Muscle of leg (tissue), 16 donors: ENCODE data around the gene SOX30. TPM values are rescaled to one million over a fixed set of nuclear protein-coding genes. Genes with fewer than 3 reads are reported as not detected.
"Not testable (repeated sequence)": the region's sequence is repeated elsewhere in the genome, so short reads cannot be mapped to it uniquely, and the experiment has no call there.

ENCODE experiments used
- DNase-seq: peaks from one replicate; pipeline ENCODE4 v3.0.0; 2013
- H3K27ac ChIP-seq: one replicate; pipeline ENCODE4 v1.5.1; 2013; ENCODE audit warnings: mild to moderate bottlenecking, low read length, control low read depth
- H3K27me3 ChIP-seq: one replicate; pipeline ENCODE4 v1.6.1; 2013; ENCODE audit warnings: low read length; ENCODE audit not compliant: control insufficient read depth, insufficient read depth
- H3K36me3 ChIP-seq: one replicate; pipeline ENCODE4 v1.6.1; 2013; ENCODE audit warnings: low read length; ENCODE audit not compliant: control insufficient read depth, insufficient read depth
- H3K4me1 ChIP-seq: one replicate; pipeline ENCODE4 v1.6.1; 2013; ENCODE audit warnings: low read length; ENCODE audit not compliant: control insufficient read depth, insufficient read depth
- H3K4me3 ChIP-seq: one replicate; pipeline ENCODE4 v1.5.1; 2013; ENCODE audit warnings: low read length, control low read depth
- H3K9me3 ChIP-seq: replicated peaks from 2 replicates; pipeline ENCODE4 v1.6.1; 2013; ENCODE audit warnings: low read depth, low read length; ENCODE audit not compliant: control insufficient read depth
- WGBS: methylation state at CpG from one replicate; pipeline ENCODE4 v1.1.5; 2013; ENCODE audit warnings: missing lambda C conversion rate; ENCODE audit not compliant: insufficient coverage; 5-methylcytosine and 5-hydroxymethylcytosine counted together
- long read RNA-seq, 11 donors: transcript quantifications; one replicate each; lab custom pipeline, GENCODE V29; 2026
- polyA plus RNA-seq, 8 donors: library from polyadenylated mRNA; unstranded; fragments of 120-200 nt; gene quantifications; one replicate each; pipeline versions ENCODE4 v1.2.1 to v1.2.3, GENCODE V29; 2013; ENCODE audit warnings: inconsistent platforms in 1 of 8, low replicate concordance in 1 of 8; ENCODE audit not compliant: insufficient read length in 8 of 8, insufficient read depth in 1 of 8
- total RNA-seq: library from RNA; stranded (reverse); fragments of 120-200 nt; gene quantifications from one replicate; pipeline ENCODE4 v1.2.4, GENCODE V29; 2013

Gene SOX30
- total RNA-seq (0.09 TPM), polyA plus RNA-seq (under 1 TPM; 0.27 to 0.64 (median 0.35) TPM)
- long read RNA-seq, donor 1: 0 reads
- long read RNA-seq, donor 2: 0 reads
- long read RNA-seq, donor 3: 0 reads
- long read RNA-seq, donor 4: 0 reads
- long read RNA-seq, donor 5: 0 reads
- long read RNA-seq, donor 6: 0 reads
- long read RNA-seq, donor 7: 0 reads
- long read RNA-seq, donor 8: 0 reads
- long read RNA-seq, donor 9: 0 reads
- long read RNA-seq, donor 10, partial matches to known transcripts: 0 of 1 reads
- long read RNA-seq, donor 10, other reads (novel, unspliced or antisense): 0 of 1 reads
- long read RNA-seq, donor 11: 0 reads

- no peaks in the 10 kb centered on the region for H3K27me3 ChIP-seq
- no peak within 1 kb of the TSS for H3K27ac ChIP-seq
- H3K4me3 ChIP-seq: peak within 1 kb of the TSS; percentile 54
- no peaks in the 10 kb centered on the region for H3K36me3 ChIP-seq
- WGBS: 93% methylated on average over 9 of the region's 15 CpGs
- no peak for DNase-seq
- no peaks in the 10 kb centered on the region for H3K9me3 ChIP-seq
- H3K4me1 ChIP-seq: peaks cover 5% of the 10 kb centered on the region
Observed at GRCh38 chr5:157652377-157652692, at the start of gene SOX30. TSS of gene SOX30 (minus strand) at chr5:157652438. CDS start at chr5:157652078, 360 bp downstream.

- WGBS: no CpG with 5 or more reads among the region's 4 CpGs
- not testable (repeated sequence) for H3K36me3 ChIP-seq, H3K4me1 ChIP-seq, H3K9me3 ChIP-seq, H3K4me3 ChIP-seq, H3K27me3 ChIP-seq, DNase-seq, H3K27ac ChIP-seq
Observed at GRCh38 chr5:157698674-157699073, 46.4 kb upstream of the SOX30 start.

GRCh38 chr5:157696154-157696553 lies 43.9 kb upstream of the SOX30 start:
- not testable (repeated sequence) for H3K27ac ChIP-seq, H3K4me3 ChIP-seq, H3K27me3 ChIP-seq, H3K4me1 ChIP-seq, H3K36me3 ChIP-seq, H3K9me3 ChIP-seq, DNase-seq
- 88% methylated on average over 1 of the region's 3 CpGs for WGBS

DNA sequence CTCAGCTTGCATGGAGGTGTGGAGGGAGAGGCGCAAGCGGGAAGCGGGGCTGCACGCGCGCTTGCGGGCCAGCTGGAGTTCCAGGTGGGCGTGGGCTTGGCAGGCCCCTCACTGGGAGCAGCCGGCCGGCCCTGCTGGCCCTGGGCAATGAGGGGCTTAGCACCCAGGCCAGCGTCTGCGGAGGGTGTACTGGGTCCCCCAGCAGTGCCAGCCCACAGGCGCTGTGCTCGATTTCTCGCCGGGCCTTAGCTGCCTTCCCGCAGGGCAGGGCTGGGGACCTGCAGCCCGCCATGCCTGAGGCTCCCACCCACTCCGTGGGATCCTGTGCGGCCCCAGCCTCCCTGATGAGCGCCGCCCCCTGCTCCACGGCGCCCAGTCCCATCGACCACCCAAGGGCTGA lies 41.6 kb upstream of the SOX30 start:
- not testable (repeated sequence) for H3K9me3 ChIP-seq, H3K4me1 ChIP-seq, H3K4me3 ChIP-seq, H3K27ac ChIP-seq, H3K27me3 ChIP-seq, H3K36me3 ChIP-seq, DNase-seq
- 93% methylated on average over 24 of the region's 25 CpGs for WGBS

DNA sequence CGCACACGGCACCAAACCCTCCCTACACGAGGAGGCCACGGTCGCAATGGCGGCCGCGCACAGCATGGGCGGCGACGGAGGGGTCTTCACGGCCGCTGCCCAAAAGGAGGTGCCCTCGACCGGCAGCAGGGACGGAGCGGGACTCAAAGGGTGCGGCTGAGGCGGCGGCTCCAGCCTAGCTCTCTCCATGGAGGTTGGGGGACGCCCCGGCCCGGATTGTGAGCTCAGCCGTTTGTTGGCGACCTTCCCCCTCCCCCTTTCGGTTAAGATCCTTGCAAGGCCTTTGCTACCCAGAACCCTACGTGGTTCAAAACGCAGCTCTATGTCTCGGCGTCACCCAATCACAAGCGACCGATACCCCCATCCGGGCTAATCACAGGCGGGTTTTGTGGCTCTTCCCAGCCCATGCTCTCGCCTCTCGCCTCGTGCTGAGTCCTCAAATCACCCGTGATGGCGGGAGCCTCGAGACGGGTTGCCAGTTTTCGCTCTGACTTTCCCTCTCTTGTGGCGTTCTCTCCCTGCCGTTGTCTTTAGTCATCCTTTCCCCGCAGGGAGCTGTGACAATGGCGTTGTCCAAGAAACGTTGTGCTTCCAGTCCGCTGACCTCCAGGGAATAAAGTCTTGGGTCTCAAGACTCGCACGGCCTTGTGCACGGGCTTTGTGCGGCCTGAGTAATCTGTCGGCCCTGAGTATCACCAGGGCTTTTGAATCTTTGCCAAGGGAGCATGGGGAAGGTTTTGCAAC lies 38.6 kb upstream of the SOX30 start:
- no peak for DNase-seq
- Histone ChIP-seq H3K36me3 (no peaks in the 10 kb centered on the region), H3K27me3 (peaks cover 2% of the 10 kb centered on the region), H3K4me1 (peaks cover 2% of the 10 kb centered on the region), H3K4me3 (no peak overlapping the region), H3K27ac (no peak overlapping the region), H3K9me3 (no peaks in the 10 kb centered on the region)
- 69% methylated on average over 44 of the region's 53 CpGs for WGBS

- WGBS: 64% methylated on average over 51 of the region's 52 CpGs
- Histone ChIP-seq H3K27ac (no peak overlapping the region), H3K36me3 (no peaks in the 10 kb centered on the region), H3K9me3 (no peaks in the 10 kb centered on the region), H3K4me1 (peaks cover 2% of the 10 kb centered on the region), H3K4me3 (no peak overlapping the region), H3K27me3 (peaks cover 2% of the 10 kb centered on the region)
- DNase-seq: no peak
Observed at GRCh38 chr5:157689942-157690689, 37.9 kb upstream of the SOX30 start.

- no peaks in the 10 kb centered on the region for H3K36me3 ChIP-seq
- no peak overlapping the region for H3K4me3 ChIP-seq
- H3K27ac ChIP-seq: no peak overlapping the region
- H3K27me3 ChIP-seq: peaks cover 2% of the 10 kb centered on the region
- peaks cover 2% of the 10 kb centered on the region for H3K4me1 ChIP-seq
- DNase-seq: no peak
- no CpG with 5 or more reads among the region's 1 CpG for WGBS
- no peaks in the 10 kb centered on the region for H3K9me3 ChIP-seq
Observed at GRCh38 chr5:157687198-157687554, 34.9 kb upstream of the SOX30 start.

- H3K9me3 ChIP-seq, H3K36me3 ChIP-seq, H3K27ac ChIP-seq, H3K27me3 ChIP-seq, H3K4me1 ChIP-seq, H3K4me3 ChIP-seq, DNase-seq: not testable (repeated sequence)
- 71% methylated on average over 7 of the region's 14 CpGs for WGBS
Observed at GRCh38 chr5:157686276-157687197, 34.3 kb upstream of the SOX30 start.

- H3K27me3 ChIP-seq: no peaks in the 10 kb centered on the region
- H3K27ac ChIP-seq: no peak overlapping the region
- H3K36me3 ChIP-seq: no peaks in the 10 kb centered on the region
- 0% methylated on average over 1 of the region's 3 CpGs for WGBS
- DNase-seq: peak; percentile 43
- no peak overlapping the region for H3K4me3 ChIP-seq
- peaks cover 2% of the 10 kb centered on the region for H3K4me1 ChIP-seq
- H3K9me3 ChIP-seq: no peaks in the 10 kb centered on the region
Observed at GRCh38 chr5:157682257-157682656, 30.0 kb upstream of the SOX30 start.
